GM19043 (cell line): ENCODE data around the gene TNFSF8.
A peak's percentile ranks its signal among the peaks of the same experiment; 100 is the strongest.

Experiments used
- ATAC-seq: cut with Tn5 transposase; IDR thresholded peaks from one replicate; pipeline ENCODE4 v1.9.1; 2021; ENCODE audit warnings: low read depth; ENCODE audit not compliant: unreplicated experiment

Gene TNFSF8

DNA sequence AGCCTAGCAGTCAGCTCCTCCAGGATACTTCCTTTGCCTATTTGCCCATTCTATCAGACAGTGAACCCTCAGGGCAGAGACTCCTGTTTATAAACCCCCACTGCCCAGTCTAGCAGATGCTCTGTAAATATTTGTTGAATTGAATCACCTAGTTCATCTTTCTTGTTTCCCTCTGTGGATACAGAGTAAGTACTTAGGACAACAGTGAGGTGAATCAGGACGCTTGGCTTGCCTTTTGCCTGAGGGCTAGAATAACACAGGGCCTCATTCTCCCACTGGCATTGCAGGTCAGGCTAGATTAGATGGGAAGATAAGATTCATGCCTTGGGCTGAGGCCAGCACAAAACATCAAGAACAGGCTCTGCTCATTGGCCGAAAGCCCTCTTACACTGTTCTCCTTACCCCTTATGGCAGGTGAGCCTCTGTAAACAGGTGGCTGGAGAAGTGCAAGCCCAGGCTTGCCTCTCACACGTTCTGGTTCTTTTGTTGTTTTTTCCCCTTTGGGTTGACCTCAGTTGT is 22.2 kb downstream of the TNFSF8 start:
- ATAC-seq = peak; percentile 52

DNA sequence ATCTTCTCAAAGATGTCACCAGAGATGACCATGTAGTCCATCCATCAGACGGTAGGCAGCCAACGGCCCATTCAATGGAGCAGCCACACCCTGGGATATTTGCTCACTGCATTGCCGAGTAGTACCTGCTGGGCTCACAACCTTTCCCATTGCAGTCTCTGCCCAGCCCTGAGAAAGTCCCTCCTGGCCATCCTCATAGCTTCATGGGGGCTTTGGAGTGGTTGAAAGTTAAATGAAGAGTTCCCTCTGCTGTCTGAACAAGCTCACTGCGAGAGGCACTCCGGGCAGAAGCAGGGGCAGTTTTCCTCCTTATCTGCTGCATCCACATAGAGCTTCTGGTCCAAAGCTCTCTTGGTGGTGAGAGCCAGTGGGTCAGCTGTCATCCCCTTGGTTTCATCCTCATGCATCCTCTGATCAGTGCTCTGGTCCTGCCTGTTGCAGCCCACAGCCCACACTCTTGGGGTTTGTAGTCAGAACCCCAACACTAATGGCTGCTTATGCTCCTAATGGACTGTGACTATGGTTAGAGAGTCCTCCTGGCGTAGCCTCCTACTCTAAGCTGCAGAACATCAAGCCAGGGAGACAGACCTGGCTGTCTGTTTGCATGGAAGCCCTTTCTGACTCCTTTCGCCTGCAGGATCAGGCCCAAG is 23.3 kb downstream of the TNFSF8 start:
- no peak for ATAC-seq

DNA sequence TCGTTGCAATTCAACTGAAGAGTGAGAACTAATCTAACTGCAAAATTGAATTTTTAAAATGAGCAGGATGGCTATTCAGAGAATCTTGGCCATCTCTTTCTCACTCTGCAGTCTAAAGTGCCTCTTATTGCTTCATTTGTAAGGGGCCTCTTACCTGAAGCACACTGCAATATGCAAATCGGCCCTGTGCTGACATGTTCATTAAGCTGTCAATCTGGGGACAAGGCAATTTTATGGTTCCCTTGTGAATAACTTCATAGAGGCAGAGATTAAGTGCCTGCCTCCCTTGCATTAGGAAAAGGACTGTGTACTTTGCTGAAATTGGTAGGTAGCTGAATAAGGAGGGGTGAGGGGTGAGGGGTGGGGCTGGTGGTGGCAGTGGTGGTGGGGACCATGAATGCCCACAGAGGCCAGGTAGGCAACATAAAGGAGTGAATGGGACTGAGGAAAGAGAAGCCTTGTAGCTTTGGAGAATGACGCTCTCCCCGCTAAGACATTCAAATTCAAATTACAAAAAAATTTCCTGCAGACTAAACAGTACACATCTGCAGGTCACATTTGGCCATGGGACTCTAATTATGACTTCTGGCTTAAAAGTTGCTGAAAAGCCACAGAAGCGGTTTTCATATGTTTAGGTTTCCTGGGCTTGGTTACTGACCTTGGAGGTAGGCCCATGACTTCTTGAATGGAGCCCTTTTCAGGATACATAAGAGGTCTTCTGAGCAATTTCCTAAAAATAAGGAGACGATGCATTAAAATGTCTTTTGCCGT is 25.0 kb downstream of the TNFSF8 start:
- ATAC-seq = no peak

DNA sequence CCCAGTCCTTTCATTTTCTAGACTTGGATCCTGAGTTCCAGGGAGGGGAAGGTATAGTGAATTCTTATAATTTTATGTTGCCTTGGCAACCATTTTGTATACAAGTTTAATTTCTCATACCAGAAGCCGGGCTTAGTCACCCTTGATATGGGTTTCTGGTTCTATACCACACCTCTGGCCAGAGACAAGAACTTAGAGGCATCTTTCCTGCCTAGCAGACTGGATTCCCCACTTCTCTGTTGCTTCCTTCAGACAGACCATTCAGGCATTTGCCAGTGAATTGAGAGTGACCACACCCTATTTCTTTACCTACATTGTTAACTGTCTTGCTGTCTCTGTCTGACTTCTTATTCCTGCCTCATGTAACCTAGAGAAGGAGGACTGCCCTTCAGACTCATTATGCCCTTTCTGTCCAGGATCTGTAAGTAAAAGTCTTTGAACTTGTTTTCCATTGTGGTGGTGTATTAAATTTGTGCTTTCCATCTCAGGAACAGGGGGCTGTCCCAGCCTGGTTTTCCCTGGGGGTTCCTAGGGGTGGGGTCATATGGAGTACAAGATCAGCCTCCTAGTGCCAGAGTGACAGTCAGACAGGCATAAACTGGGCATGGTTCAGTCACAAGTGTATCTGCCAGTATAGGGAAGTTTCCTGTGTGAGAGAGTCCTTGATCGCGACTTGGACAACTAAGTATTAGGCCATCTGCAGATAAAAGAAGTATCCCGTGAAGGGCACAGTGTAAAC is 27.4 kb downstream of the TNFSF8 start:
- ATAC-seq = no peak

DNA sequence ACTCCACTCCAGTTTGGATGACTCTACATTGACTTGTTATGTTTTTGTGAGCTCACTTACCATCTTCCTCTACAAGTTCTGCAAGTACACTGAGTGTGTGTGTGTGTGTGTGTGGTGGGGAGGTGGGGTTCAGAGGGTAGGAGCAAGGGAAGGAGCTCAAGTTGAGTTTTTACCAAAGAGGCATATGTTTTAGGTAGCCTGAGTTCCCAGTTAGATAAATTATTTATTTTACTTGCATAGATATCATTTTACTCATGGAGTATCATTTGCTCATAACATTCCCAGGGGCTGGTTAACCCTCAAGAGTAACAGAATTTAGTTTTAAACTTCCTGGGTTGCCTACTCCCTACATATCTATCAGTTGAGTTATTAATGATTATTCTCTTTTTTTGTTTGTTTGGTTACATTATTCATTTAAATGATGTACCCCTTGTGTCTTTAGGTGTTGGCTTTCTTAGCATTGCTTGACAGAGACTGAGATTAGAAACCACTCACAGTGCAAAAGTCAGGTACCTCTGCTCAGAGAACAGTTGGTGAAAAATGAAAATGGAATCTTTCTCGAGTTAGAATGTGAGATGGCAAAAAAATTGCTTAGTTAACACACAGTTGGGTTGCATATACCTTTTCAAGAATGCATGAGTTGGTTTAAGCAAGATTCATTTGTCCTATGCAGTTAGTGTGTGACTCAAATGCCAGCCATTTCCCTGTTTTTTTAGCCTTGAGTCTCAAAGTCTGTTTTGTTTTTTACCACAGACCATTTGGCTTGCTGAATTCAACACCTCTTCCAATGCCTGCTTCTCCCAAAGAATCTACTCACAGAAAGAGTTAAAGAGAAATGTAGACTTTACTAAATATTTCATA is 29.2 kb downstream of the TNFSF8 start:
- no peak for ATAC-seq

DNA sequence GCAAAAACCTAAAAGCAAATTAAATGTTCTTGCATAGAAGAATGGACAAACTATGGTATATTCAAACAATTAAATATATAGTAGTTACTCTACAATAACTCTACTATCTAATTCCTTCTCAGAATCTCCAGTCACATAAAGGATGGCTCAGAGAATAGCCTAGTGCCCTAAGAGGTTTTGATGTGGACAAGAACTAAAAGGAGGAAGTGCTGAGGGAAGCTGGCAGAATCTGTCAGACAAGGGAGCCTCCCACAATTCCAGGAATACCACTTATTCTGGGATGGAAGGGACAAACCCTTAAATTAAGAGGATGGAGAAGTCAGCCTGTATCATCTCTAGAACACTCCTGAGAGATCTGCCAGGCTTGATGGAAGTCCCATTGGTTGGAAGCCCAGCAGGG is 30.4 kb downstream of the TNFSF8 start:
- ATAC-seq = no peak

DNA sequence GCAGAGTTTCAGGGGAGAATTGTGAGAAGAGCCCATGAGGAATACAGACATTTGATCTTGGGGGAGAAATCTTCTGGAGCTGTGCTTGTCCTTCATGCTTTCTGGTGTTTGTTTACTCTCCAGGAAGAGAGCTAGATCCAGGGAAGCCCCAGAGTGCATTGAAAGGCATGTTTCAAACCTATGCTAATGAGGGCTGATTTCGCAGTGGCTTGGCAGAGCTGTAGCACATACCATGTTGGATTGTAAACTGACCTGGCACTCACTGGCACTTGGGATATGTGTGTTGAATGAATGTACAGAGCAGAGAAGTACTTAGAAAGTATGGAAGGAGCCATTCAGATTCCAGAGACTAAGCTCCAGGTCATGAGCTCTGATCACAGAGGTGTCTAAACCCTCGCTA is 30.9 kb downstream of the TNFSF8 start:
- ATAC-seq = no peak

DNA sequence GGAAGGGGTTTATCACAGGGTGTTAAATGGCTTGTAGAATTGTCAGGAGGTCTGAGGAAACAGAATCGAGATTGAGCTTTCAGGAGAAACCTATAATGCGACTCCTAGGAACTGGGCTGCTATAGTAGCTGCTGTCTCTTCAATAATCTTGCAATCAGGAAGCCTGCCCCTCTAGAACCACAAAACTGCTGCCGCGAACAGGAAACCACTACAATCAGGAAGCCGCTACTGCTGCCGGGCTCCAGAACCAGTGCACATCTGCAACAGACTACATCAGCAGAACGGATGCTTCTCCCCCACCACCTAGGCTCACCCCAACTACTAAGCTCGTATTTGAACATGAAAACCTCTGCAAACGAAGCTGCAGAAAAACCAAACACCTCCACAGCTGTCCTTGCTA is 31.6 kb downstream of the TNFSF8 start:
- ATAC-seq = peak; percentile 82

DNA sequence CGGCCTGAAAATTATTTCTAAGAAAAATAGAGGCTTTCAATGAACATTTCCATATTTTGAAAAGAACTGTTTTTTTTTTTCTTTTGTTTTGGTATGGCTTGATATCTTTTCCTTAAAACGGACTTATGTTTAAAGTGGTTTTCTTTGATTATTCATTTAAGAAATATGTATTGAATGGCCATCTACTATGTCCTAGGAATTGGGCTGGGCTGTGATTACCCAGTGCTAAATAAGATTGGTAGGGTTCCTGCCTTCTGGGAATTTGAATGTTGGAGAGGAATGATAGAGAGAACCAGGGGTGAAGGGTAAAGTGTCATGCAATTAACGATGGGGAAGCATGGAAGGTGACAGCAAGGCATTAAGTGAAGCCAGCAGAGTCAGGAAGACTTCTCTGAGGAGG is 33.2 kb downstream of the TNFSF8 start:
- no peak for ATAC-seq

DNA sequence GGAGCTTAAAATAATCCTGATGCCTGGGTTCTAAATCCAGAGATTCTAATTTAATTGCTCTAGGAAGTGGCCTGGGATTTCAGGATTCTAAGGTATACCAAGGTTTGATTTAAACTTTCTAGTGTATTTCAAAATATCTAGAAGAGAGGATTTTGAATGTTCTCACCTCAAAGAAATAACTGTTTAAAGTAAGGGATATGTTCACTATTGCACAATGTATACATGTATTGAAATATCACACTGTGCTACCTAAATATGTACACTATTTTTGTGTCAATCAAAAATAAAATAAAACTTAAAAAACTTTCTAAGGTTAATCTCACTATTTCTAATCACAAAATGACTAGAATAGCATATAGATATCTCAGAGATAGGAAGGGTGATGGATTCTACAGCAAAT is 34.0 kb downstream of the TNFSF8 start:
- no peak for ATAC-seq

DNA sequence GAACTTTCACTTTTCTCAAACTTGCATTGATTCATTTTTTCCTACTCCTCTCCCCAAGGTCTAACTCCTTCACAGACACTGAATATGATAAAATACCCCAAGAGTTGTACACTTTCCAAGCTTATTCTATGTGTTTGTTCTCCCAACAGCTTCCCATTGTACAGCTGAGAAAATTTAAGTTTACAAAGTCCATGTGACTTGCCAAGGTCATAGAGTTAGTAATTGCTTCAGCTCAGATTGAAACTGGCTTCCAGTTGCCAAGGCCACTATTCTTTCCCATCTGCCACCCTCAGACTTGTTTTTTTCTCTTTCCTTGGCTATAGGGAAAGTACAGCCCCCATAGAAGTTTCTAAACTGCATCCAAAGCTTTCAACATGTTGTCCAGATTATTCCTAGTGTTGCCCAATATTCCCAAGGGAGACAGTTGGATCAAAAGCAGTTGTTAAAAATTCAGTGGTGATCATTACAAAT is 34.8 kb downstream of the TNFSF8 start:
- ATAC-seq = no peak

DNA sequence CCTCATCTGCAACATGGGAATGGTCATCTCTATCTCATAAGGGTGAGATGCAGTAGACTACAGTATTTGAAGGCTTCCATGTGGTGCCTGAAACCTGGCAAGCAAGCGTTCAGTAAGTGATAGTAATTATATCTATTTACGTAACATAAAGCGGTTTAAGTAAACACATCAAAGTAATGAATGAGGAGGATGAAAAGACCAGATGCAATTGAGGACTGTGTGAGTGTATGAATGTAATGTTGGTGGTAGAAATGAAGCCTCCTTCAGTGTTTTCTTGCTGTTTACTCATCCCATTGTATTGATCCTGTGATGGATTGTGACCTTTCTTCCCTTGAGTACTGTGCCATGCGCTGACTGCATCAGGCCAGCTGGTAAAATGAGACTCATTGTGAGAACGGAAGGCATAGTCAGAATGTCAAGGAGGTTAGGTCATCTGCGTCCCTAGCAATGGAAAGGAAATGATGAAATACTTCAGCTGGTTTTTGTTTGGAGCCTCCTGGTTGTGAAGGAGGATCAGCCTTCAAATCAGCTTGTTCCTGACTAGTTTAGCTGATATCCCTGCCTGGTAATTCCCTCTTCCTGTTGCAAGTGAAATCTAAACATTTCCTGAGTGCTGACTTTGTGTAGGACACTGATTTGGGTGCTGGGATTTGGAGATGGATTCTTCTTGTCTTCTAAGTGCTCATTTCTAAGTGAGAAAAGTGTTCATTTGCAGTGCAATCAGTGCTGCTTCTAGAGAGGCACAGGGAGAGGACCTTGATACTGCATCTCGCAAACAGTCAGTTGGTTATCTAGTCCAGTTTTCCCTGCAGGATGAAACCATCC is 35.6 kb downstream of the TNFSF8 start:
- ATAC-seq = no peak

DNA sequence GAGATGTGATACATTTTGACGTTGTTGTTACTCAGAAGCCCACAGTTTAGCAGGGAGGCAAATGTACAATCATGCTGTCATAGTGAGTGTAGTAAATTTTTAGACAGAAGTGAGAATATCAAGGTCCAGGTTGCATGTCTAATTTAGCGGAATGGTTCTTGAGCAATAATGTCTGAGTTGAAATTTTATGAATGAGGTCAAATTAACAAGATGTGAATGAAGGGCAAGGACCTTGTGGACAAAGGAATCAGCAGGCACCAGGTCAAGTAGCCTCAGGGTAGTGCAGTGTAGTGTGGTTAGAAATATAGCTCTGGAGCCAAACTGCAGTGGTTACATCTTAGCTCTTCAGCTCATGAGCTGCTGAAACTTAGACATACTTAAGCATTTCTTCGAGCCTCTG is 36.2 kb downstream of the TNFSF8 start:
- ATAC-seq = no peak

DNA sequence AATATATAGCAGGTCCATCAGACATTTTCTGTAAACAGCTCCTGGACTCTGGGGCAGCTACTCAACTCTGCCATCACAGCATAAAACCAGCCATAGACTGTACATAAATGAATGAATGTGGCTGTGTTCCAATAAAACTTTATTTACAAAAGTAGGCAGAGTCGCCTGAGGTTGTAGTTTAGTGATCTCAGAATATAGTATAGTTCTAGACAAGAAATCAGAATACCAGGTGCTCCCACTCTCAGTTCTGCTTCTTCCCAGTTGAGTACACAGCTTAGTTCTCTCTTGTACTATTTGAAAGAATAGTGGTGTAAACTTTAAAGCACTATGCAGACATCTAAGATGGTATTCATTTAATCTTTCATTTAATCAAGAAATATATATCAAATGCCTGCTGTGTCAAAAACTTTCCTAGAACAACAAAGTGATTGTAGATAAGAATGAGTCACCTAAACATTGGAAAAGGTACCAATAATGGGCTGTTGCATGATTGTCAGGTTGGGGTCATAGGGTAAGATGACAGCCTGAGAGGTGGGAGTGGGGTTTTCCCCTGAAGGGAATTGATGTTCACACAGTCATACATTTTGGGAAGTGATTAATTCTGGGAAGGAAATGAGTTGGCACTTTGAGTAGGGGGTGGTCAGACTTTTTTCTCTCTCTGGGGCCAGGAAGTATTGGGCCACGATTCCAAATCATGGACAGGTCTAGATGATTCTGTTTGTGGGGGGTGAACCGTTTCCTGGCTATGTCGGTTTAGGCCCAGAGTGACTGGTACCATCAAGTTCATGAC is 37.0 kb downstream of the TNFSF8 start:
- ATAC-seq = no peak

DNA sequence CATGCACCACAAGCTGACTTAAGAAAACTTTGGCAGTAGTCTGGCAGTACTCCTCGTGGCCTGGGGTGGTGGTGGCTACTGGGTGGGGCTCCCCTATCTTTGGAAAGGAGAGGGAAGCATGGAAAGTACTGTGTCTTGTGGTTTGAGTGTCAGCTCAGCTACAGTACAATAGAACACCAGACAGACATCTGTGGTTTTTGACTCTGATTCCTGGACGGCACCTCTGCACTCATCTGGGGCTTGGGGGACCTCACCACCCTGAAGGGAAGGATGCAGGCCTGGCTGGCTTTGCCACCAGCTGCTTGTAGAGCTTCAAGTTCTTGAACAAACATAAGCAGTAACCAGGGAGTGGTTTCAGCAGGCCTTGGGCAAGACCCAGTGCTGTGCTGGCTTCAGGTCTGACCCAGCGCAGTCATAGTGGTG is 40.6 kb downstream of the TNFSF8 start:
- no peak for ATAC-seq

DNA sequence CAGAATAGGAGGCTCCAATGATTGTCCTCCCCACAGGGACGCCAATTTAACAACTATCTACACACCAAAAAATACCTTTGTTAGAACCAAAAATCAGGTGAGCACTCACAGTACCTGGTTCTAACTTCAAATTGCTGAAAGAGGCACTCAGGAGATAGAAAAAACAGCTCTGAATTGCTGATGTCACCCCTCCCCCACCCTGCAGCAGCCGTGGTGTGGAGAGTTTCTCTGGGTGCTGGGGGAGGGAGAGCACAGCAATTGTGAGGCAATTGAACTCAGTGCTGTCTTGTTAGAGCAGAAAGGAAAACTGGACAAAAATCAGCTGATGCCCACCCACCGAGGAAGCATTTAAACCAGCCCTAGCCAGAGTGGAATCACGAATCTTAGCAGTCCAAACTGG is 41.8 kb downstream of the TNFSF8 start:
- ATAC-seq = no peak

DNA sequence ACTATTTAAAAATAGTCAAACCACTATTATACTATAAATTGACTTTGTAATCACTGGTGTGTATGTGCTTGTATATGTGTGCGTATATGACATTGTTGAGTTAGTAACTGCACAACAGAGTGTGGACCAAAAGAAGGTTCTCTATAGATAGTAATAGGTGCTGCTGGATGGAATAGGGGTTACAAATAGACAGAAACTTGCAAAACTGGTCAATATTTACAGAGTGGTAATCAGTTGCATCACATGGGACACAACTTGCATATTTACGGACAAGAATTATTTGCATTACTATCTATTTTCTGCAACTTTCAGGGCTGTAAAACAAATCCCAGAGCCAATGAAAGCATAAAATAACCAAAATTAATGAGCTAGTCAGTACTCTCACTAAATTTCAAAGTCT is 42.4 kb downstream of the TNFSF8 start:
- ATAC-seq = no peak

DNA sequence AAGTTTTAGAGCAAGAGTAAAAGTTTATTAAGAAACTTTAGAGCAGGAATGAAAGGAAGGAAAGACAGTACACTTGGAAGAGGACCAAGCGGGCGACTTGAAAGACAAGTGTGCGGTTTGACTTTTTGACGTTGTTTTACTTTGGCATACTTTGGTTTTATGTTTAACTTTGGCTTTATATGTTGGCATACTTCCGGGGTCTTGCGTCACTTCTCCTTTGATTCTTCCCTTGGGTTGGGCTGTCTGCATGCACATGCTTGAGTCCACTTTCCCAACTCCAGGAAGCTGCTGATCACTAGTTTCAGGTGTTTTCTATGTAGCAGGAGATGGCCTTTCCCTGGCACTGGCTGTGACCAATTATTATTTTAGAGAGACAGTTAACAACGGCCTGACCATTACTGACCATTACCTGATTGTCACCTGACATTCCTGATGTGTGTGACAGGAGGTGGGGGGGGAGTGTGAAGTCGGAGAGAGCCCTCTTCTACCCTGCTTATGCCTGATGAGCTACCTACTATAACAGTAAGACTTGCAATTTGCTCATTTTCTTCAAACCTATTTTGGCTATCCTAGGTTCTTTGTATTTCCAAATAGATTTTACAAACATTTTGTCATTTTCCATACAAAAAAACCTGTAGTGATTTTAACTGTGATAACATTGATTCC is 45.5 kb downstream of the TNFSF8 start:
- no peak for ATAC-seq
